Pancreas (tissue), 10 donors: ENCODE results near the gene ZNF169. TPM values are rescaled to one million over a fixed set of nuclear protein-coding genes. Genes with fewer than 3 reads are reported as not detected.
"Not testable (repeated sequence)": the region's sequence is repeated elsewhere in the genome, so short reads cannot be mapped to it uniquely, and the experiment has no call there.

Experiments
- ATAC-seq, 4 donors: fragments of 200-7000 bp; cut with Tn5 transposase; one replicate each; pipeline versions ENCODE4 v1.8.0 to v1.9.1; 2020; ENCODE audit warnings: mild to moderate bottlenecking in 4 of 4, moderate library complexity in 4 of 4
- DNase-seq, 6 donors: peaks; one replicate each; pipeline ENCODE4 v3.0.0-alpha.2; 2020
- FAIRE-seq: peaks from 2 replicates; lab custom pipeline; 2012; peaks lifted over from hg19 to GRCh38; lab: Jason Lieb, UNC
- H3K27ac ChIP-seq, 4 donors: fragments of 200-600 bp; sonication (generic); 1 replicate in 3 of 4; 2 replicates in 1 of 4; pipeline versions ENCODE4 v1.5.0 to v1.8.0; 2020
- H3K27me3 ChIP-seq, 4 donors: fragments of 200-600 bp; one replicate each; pipeline ENCODE4 v1.8.0; 2021
- H3K36me3 ChIP-seq, 3 donors: fragments of 200-600 bp; sonication (generic) in 1 of 3; one replicate each; pipeline versions ENCODE4 v1.5.0 to v1.8.0; 2020 to 2021
- H3K4me1 ChIP-seq, 3 donors: fragments of 200-600 bp; one replicate each; pipeline ENCODE4 v1.8.0; 2021
- H3K4me3 ChIP-seq, 4 donors: fragments of 200-600 bp; sonication (generic) in 2 of 4; one replicate each; pipeline versions ENCODE4 v1.5.0 to v1.8.0; 2020 to 2021
- H3K9me3 ChIP-seq, 4 donors: fragments of 200-600 bp; one replicate each; pipeline ENCODE4 v1.8.0; 2021
- WGBS, 2 donors: extraction: QIAGEN DNeasy Blood & Tissue Kit; methylation state at CpG; one replicate each; pipeline ENCODE4 v1.1.7; 2013; 5-methylcytosine and 5-hydroxymethylcytosine counted together
- intact Hi-C, 3 donors: fragments of 100-400 bp; cut with DNase I; formaldehyde crosslinking; loops; one replicate each; pipeline versions ENCODE4 v1.11.1 to v1.14.2; 2022
- polyA plus RNA-seq, 2 donors: library from polyadenylated mRNA; stranded (reverse); fragments of 200-250 nt; gene quantifications; one replicate each; pipeline ENCODE4 v1.2.3, GENCODE V29; 2013
- total RNA-seq, 6 donors: library from RNA; stranded (reverse); fragmentation: NEBNext Ultra II Directional in 4 of 6; extraction: Animal tissue kit (Norgen Biotek cat#: 25700) in 4 of 6; gene quantifications; one replicate each; pipeline versions ENCODE4 v1.2.1 to v1.2.4, GENCODE V29; 2021 to 2023
- donor health status: healthy with polysubstance abuse.
- donor health status: DM: no; HTN: no; CAD: no; lungs with moderate emphysema.
- donor health status: DM: no; HTN: no; CAD: no.
- donor health status: control.
- donor health status: control.
- donor health status: Bipolar disorder and iron deficiency.
- donor health status: DM: yes; HTN: yes; CAD: no.
- donor health status: DM: no; HTN: no; CAD: no.
- donor health status: DM: no; HTN: no; CAD: no.
- donor health status: DM: yes; HTN: yes; CAD: no.

ZNF169 gene
- total and polyA plus RNA-seq, 8 donors = 1.2 to 3.2 (median 2.5) TPM

- H3K36me3 ChIP-seq, H3K27ac ChIP-seq, H3K4me3 ChIP-seq, H3K27me3 ChIP-seq, ATAC-seq, intact Hi-C loops, H3K4me1 ChIP-seq, H3K9me3 ChIP-seq, FAIRE-seq, DNase-seq: not testable (repeated sequence)
- 75 to 82% methylated on average over 8 of the region's 9 CpGs for WGBS, 2 donors
Measured at GRCh38 chr9:94322342-94322940, 63.3 kb downstream of the ZNF169 start.

GRCh38 chr9:94323153-94323798, 64.2 kb downstream of the ZNF169 start:
- ATAC-seq, H3K4me1 ChIP-seq, H3K9me3 ChIP-seq, H3K4me3 ChIP-seq, H3K36me3 ChIP-seq, DNase-seq, H3K27ac ChIP-seq, H3K27me3 ChIP-seq, intact Hi-C loops, FAIRE-seq: not testable (repeated sequence)
- WGBS, 2 donors = 61 to 74% methylated on average over 9 to 14 of the region's 18 CpGs

- intact Hi-C loops = not testable (repeated sequence)
Measured at GRCh38 chr9:94325583-94325982, 66.5 kb downstream of the ZNF169 start.

GRCh38 chr9:94328544-94328943, 69.4 kb downstream of the ZNF169 start, which contains the start of gene NUTM2F:
TSS of gene NUTM2F (minus strand) at chr9:94328644. CDS start at chr9:94328623, 21 bp downstream.
- ATAC-seq, H3K9me3 ChIP-seq, H3K4me3 ChIP-seq, H3K27me3 ChIP-seq, H3K4me1 ChIP-seq, H3K27ac ChIP-seq, H3K36me3 ChIP-seq, intact Hi-C loops, FAIRE-seq, DNase-seq: not testable (repeated sequence)
- 73 to 75% methylated on average over 1 to 2 of the region's 5 CpGs for WGBS, 2 donors

More at GRCh38 chr9:94325583-94325982, 66.5 kb downstream of the ZNF169 start:
- not testable (repeated sequence) for H3K27me3 ChIP-seq, H3K4me1 ChIP-seq, H3K9me3 ChIP-seq, H3K4me3 ChIP-seq, ATAC-seq, H3K36me3 ChIP-seq, FAIRE-seq, H3K27ac ChIP-seq, DNase-seq
- 47 to 60% methylated on average over 15 of the region's 16 CpGs for WGBS, 2 donors

GRCh38 chr9:94336445-94336844, 77.3 kb downstream of the ZNF169 start:
- H3K27me3 ChIP-seq, ATAC-seq, H3K4me1 ChIP-seq, DNase-seq, H3K9me3 ChIP-seq, H3K36me3 ChIP-seq, H3K27ac ChIP-seq, intact Hi-C loops, H3K4me3 ChIP-seq, FAIRE-seq: not testable (repeated sequence)
- WGBS, 2 donors = 91 to 94% methylated on average over 3 to 4 of the region's 4 CpGs

- H3K27ac ChIP-seq, H3K9me3 ChIP-seq, FAIRE-seq, H3K4me1 ChIP-seq, H3K4me3 ChIP-seq, H3K27me3 ChIP-seq, H3K36me3 ChIP-seq, intact Hi-C loops, ATAC-seq, DNase-seq: not testable (repeated sequence)
- WGBS, 2 donors = 59 to 62% methylated on average over 6 to 7 of the region's 7 CpGs
Measured at GRCh38 chr9:94338723-94339122, 79.6 kb downstream of the ZNF169 start.

- WGBS, 2 donors = 93 to 97% methylated on average over 6 of the region's 6 CpGs
- intact Hi-C loops = not testable (repeated sequence)
Measured at GRCh38 chr9:94339657-94340056, 80.6 kb downstream of the ZNF169 start.

GRCh38 chr9:94340750-94341149, 81.7 kb downstream of the ZNF169 start:
- H3K4me1 ChIP-seq, FAIRE-seq, intact Hi-C loops, DNase-seq, H3K9me3 ChIP-seq, ATAC-seq, H3K27ac ChIP-seq, H3K4me3 ChIP-seq, H3K27me3 ChIP-seq, H3K36me3 ChIP-seq: not testable (repeated sequence)
- WGBS, 2 donors = 69 to 93% methylated on average over 4 to 5 of the region's 6 CpGs

More at GRCh38 chr9:94339657-94340056, 80.6 kb downstream of the ZNF169 start:
- not testable (repeated sequence) for H3K27me3 ChIP-seq, H3K27ac ChIP-seq, H3K4me3 ChIP-seq, H3K36me3 ChIP-seq, H3K9me3 ChIP-seq, FAIRE-seq, H3K4me1 ChIP-seq, DNase-seq, ATAC-seq

GRCh38 chr9:94341703-94342102, 82.6 kb downstream of the ZNF169 start:
- DNase-seq, FAIRE-seq: not testable (repeated sequence)
- WGBS, 2 donors = 85% methylated on average over 2 of the region's 2 CpGs

GRCh38 chr9:94347451-94347850, 88.4 kb downstream of the ZNF169 start:
- 86 to 90% methylated on average over 15 to 16 of the region's 16 CpGs for WGBS, 2 donors
- intact Hi-C loops, H3K4me3 ChIP-seq, H3K36me3 ChIP-seq, ATAC-seq, H3K4me1 ChIP-seq, DNase-seq, FAIRE-seq, H3K27ac ChIP-seq, H3K9me3 ChIP-seq, H3K27me3 ChIP-seq: not testable (repeated sequence)

More at GRCh38 chr9:94341703-94342102, 82.6 kb downstream of the ZNF169 start:
- H3K27me3 ChIP-seq, ATAC-seq, H3K27ac ChIP-seq, H3K36me3 ChIP-seq, intact Hi-C loops, H3K4me1 ChIP-seq, H3K9me3 ChIP-seq, H3K4me3 ChIP-seq: not testable (repeated sequence)

GRCh38 chr9:94348754-94349153, 89.7 kb downstream of the ZNF169 start:
- DNase-seq, H3K27me3 ChIP-seq, H3K4me3 ChIP-seq, H3K27ac ChIP-seq, intact Hi-C loops, H3K36me3 ChIP-seq, H3K9me3 ChIP-seq, FAIRE-seq, ATAC-seq, H3K4me1 ChIP-seq: not testable (repeated sequence)
- WGBS, 2 donors = no CpG with 5 or more reads among the region's 3 CpGs
